Natural killer cell (primary cell): ENCODE results near the gene PSMC3IP. TPM values are rescaled to one million over a fixed set of nuclear protein-coding genes. Genes with fewer than 3 reads are reported as not detected.

ENCODE experiments used
- ATAC-seq, 3 donors: fragments of 150-1000 bp in 2 of 3; fragments of 200-7000 bp in 1 of 3; cut with Tn5 transposase; 1 replicate in 1 of 3; 2 replicates in 2 of 3; pipeline ENCODE4 v1.10.0; 2021; ENCODE audit warnings: mild to moderate bottlenecking in 2 of 3, moderate library complexity in 2 of 3
- DNase-seq, 2 donors: peaks; one replicate each; pipeline versions ENCODE4 v3.0.0 to v3.0.0-alpha.2; 2013 to 2021; ENCODE audit warnings: mixed read lengths in 1 of 2
- H3K27ac ChIP-seq: one replicate; pipeline ENCODE4 v1.5.1; 2013; ENCODE audit warnings: mild to moderate bottlenecking, low read length
- H3K27me3 ChIP-seq: one replicate; pipeline ENCODE4 v1.6.1; 2013; ENCODE audit warnings: low read length; ENCODE audit not compliant: control insufficient read depth, insufficient read depth
- H3K36me3 ChIP-seq: one replicate; pipeline ENCODE4 v1.6.1; 2013; ENCODE audit warnings: low read length; ENCODE audit not compliant: control insufficient read depth, insufficient read depth
- H3K4me1 ChIP-seq: one replicate; pipeline ENCODE4 v1.6.1; 2013; ENCODE audit warnings: low read length; ENCODE audit not compliant: control insufficient read depth, insufficient read depth
- H3K4me3 ChIP-seq: one replicate; pipeline ENCODE4 v1.5.1; 2013; ENCODE audit warnings: low read length
- H3K9me3 ChIP-seq: one replicate; pipeline ENCODE4 v1.6.1; 2013; ENCODE audit warnings: low read length; ENCODE audit not compliant: control insufficient read depth, insufficient read depth
- H3K27ac Mint-ChIP-seq, 2 donors: one replicate each; pipeline ENCODE4 v1.8.0; 2022; ENCODE audit warnings: mild to moderate bottlenecking in 2 of 2, mixed read lengths in 2 of 2, moderate library complexity in 1 of 2
- H3K27me3 Mint-ChIP-seq, 2 donors: one replicate each; pipeline ENCODE4 v1.8.0; 2022; ENCODE audit warnings: low read depth in 2 of 2, mixed read lengths in 2 of 2
- H3K36me3 Mint-ChIP-seq: one replicate; pipeline ENCODE4 v1.8.0; 2022; ENCODE audit warnings: mixed read lengths
- H3K4me1 Mint-ChIP-seq, 2 donors: one replicate each; pipeline ENCODE4 v1.8.0; 2022; ENCODE audit warnings: mixed read lengths in 2 of 2
- H3K4me3 Mint-ChIP-seq: one replicate; pipeline ENCODE4 v1.8.0; 2022; ENCODE audit warnings: mild to moderate bottlenecking, moderate library complexity, mixed read lengths
- H3K9me3 Mint-ChIP-seq, 2 donors: one replicate each; pipeline ENCODE4 v1.8.0; 2022; ENCODE audit warnings: mixed read lengths in 2 of 2
- CTCF ChIP-seq: fragments of 200-600 bp; IDR thresholded peaks from one replicate; pipeline ENCODE4 v1.8.0; 2022; ENCODE audit warnings: antibody characterized with exemption
- WGBS: methylation state at CpG from one replicate; pipeline ENCODE4 v1.1.7; 2013; ENCODE audit warnings: missing lambda C conversion rate; ENCODE audit not compliant: insufficient coverage; 5-methylcytosine and 5-hydroxymethylcytosine counted together
- intact Hi-C: fragments of 100-400 bp; cut with micrococcal nuclease; formaldehyde crosslinking; loops from one replicate; pipeline ENCODE4 v1.14.2; 2022
- total RNA-seq, 4 donors: library from RNA; stranded (reverse); fragments of 120-200 nt in 1 of 4; gene quantifications; one replicate each; pipeline versions ENCODE4 v1.2.3 to v1.2.4, GENCODE V29; 2013 to 2022

The PSMC3IP gene
- total RNA-seq, 3 donors from 2014 or later (not counting 1 experiment from before 2014, with no cell fraction given): 5.0 to 6.2 (median 5.7) TPM

DNA sequence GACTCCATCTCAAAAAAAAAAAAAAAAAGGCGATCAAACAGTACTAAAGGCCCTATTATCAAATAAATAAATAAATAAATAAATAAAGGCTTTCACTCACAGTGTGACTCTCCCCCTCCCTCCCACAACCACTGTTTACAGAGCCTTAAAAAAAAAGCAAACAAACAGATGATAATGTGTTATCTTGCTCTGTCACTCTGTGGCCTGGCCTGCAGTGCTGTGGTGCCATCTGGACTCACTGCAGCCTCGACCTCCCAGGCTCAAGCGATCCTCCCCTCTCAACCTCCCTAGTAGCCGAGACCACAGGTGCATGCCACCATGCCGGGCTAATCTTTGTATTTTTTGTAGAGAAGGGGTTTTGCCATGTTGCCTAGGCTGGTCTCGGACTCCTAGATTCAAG is 49.6 kb downstream of the PSMC3IP start:
- H3K27ac ChIP-seq: no peak overlapping the region
- no peaks in the 10 kb centered on the region for H3K36me3 ChIP-seq
- Mint-ChIP-seq H3K4me1 (peaks cover 23 to 43% of the 10 kb centered on the region in 2 donors), H3K27ac (no peak overlapping the region), H3K27me3 (no peaks in the 10 kb centered on the region), H3K4me3 (no peak overlapping the region), H3K36me3 (no peaks in the 10 kb centered on the region), H3K9me3 (no peaks in the 10 kb centered on the region)
- ATAC-seq: no peak
- intact Hi-C loops: loop anchor here (1.0 kb wide), 2 partner anchors 100 to 205 kb away; no protein-coding TSS in a partner anchor
- no peak overlapping the region for H3K4me3 ChIP-seq
- no peaks in the 10 kb centered on the region for H3K9me3 ChIP-seq
- TF ChIP-seq CTCF: no peak
- WGBS: 83% methylated on average over 4 of the region's 6 CpGs
- no peak for DNase-seq
- H3K27me3 ChIP-seq: no peaks in the 10 kb centered on the region
- peaks cover 43% of the 10 kb centered on the region for H3K4me1 ChIP-seq

DNA sequence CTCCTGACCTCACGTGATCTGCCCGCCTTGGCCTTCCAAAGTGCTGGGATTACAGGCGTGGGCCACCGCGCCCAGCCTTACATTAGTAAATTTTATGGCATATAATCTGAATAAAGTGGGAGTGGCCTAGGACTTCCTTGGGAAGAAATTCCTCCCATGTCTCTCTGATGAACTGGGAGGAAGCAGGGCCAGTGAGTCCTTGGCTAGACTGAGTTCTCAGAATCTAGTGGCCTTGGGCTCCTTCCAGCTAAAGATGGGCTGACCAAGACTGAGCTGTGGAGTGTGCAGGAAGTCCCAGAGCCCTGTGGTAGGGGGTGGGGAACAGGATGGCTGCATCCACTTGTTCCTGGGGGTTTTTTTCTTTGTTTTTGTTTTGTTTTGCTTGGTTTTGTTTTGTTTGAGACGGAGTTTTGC is 51.5 kb downstream of the PSMC3IP start:
- Histone ChIP-seq H3K36me3 (no peaks in the 10 kb centered on the region), H3K27ac (no peak overlapping the region), H3K4me3 (no peak overlapping the region), H3K9me3 (no peaks in the 10 kb centered on the region), H3K27me3 (no peaks in the 10 kb centered on the region), H3K4me1 (peaks cover 32% of the 10 kb centered on the region)
- no peak for TF ChIP-seq CTCF
- 92% methylated on average over 6 of the region's 6 CpGs for WGBS
- H3K36me3 Mint-ChIP-seq: no peaks in the 10 kb centered on the region
- no peak overlapping the region for H3K27ac Mint-ChIP-seq
- peaks cover 14 to 34% of the 10 kb centered on the region in 2 donors for H3K4me1 Mint-ChIP-seq
- H3K4me3 Mint-ChIP-seq: no peak overlapping the region
- ATAC-seq (no peak), DNase-seq (no peak)
- H3K27me3 Mint-ChIP-seq: peaks cover 6 to 12% of the 10 kb centered on the region in 2 donors
- intact Hi-C loops: no loop called here
- H3K9me3 Mint-ChIP-seq: no peaks in the 10 kb centered on the region

DNA sequence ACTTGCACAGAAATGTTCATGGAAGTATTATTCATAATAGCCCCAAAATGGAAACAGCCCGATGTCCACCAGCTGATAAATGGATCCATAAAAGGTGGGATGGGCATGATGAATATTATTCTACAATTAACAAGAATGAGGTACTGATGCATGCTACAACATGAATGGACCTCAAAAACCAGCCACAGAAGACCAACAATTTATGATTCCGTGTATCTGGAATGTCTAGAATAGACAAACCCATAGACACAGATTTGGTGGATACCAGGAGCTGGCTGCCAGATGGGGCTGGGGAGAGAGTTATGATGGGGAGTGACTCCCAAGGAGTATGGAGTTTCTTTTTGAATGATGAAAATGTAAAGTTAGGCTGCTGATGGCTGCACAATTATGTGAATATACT is 52.3 kb downstream of the PSMC3IP start:
- H3K27ac ChIP-seq: no peak overlapping the region
- no peaks in the 10 kb centered on the region for H3K9me3 ChIP-seq
- DNase-seq (no peak), ATAC-seq (no peak)
- Mint-ChIP-seq H3K27ac (no peak overlapping the region), H3K9me3 (no peaks in the 10 kb centered on the region), H3K27me3 (peaks cover 8 to 14% of the 10 kb centered on the region in 2 donors), H3K4me3 (no peak overlapping the region), H3K36me3 (no peaks in the 10 kb centered on the region), H3K4me1 (peaks cover 8 to 25% of the 10 kb centered on the region in 2 donors)
- TF ChIP-seq CTCF: no peak
- no peaks in the 10 kb centered on the region for H3K27me3 ChIP-seq
- intact Hi-C loops: no loop called here
- H3K36me3 ChIP-seq: no peaks in the 10 kb centered on the region
- H3K4me1 ChIP-seq: peaks cover 24% of the 10 kb centered on the region
- 100% methylated on average over 1 of the region's 2 CpGs for WGBS
- no peak overlapping the region for H3K4me3 ChIP-seq

- ATAC-seq (no peak), DNase-seq (no peak)
- no peak for TF ChIP-seq CTCF
- H3K4me3 ChIP-seq: no peak overlapping the region
- no peaks in the 10 kb centered on the region for H3K9me3 Mint-ChIP-seq
- intact Hi-C loops: no loop called here
- H3K27ac Mint-ChIP-seq: no peak overlapping the region
- no peaks in the 10 kb centered on the region for H3K36me3 Mint-ChIP-seq
- no peak overlapping the region for H3K4me3 Mint-ChIP-seq
- WGBS: 95% methylated on average over 8 of the region's 8 CpGs
- no peaks in the 10 kb centered on the region for H3K36me3 ChIP-seq
- H3K27me3 ChIP-seq: no peaks in the 10 kb centered on the region
- no peak overlapping the region for H3K27ac ChIP-seq
- H3K4me1 ChIP-seq: peaks cover 8% of the 10 kb centered on the region
- H3K4me1 Mint-ChIP-seq: peaks cover 7 to 13% of the 10 kb centered on the region in 2 donors
- H3K9me3 ChIP-seq: no peaks in the 10 kb centered on the region
- H3K27me3 Mint-ChIP-seq: peaks cover 16 to 17% of the 10 kb centered on the region in 2 donors
Measured at GRCh38 chr17:42522798-42523278, 54.7 kb downstream of the PSMC3IP start.
